Measurements from ENCODE around the gene SLC25A45.

DNA sequence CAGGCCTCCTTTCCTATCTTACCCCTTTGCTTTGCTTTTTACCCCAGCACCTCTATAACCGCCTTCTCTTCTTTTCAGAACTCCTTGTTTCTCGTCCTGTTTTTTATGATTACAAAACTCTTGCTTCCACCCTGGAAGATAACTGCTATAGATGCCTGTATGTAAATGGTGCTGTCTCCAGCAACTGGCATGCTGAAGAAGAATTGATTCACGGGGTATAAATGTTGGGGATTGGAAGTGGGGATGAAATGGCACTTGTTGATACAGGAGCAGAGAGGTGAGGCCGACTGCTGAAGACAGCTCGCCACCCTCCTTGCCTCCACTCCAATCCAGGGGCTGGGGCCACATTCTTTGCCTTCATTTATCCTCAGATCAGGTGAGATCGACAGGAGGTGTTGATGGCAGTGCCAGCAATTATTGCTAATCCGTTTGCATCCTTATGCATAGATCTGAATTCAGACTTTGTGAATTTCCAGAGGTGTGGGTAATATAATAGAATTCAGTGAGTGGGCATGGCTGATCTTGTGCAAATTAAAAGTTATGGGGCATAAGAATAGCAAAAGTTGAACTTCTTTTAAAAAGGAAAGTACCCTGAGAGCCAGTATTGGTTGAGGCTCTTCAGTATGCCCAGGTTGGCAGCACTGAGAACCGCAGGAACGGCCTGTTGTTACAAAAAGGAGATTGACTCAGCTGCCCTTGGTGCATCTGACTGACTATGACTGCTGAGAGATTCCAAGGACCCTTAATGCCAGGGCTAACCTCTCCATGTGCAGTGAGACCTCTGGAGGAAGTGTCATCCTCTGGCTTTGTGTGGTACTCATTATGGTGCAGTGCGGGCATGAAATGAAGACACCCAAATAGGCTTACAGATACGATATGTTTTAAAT is 45.5 kb upstream of the SLC25A45 start:
- TF ChIP-seq, protein P1, sequence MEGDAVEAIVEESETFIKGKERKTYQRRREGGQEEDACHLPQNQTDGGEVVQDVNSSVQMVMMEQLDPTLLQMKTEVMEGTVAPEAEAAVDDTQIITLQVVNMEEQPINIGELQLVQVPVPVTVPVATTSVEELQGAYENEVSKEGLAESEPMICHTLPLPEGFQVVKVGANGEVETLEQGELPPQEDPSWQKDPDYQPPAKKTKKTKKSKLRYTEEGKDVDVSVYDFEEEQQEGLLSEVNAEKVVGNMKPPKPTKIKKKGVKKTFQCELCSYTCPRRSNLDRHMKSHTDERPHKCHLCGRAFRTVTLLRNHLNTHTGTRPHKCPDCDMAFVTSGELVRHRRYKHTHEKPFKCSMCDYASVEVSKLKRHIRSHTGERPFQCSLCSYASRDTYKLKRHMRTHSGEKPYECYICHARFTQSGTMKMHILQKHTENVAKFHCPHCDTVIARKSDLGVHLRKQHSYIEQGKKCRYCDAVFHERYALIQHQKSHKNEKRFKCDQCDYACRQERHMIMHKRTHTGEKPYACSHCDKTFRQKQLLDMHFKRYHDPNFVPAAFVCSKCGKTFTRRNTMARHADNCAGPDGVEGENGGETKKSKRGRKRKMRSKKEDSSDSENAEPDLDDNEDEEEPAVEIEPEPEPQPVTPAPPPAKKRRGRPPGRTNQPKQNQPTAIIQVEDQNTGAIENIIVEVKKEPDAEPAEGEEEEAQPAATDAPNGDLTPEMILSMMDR (conservative IDR thresholded peaks at IDR 0.05): no peak
- no peak for TF ChIP-seq ZFX (IDR thresholded peaks at IDR 0.05)

All from C4-2B (cell line).